IMR-90 (cell line): ENCODE results near the gene SIGLEC6. TPM values are rescaled to one million over a fixed set of nuclear protein-coding genes. Genes with fewer than 3 reads are reported as not detected.

ENCODE experiments used
- ATAC-seq: fragments of 200-7000 bp; cut with Tn5 transposase; 2 replicates; pipeline ENCODE4 v1.9.1; 2020; ENCODE audit warnings: low read depth, mild to moderate bottlenecking, moderate library complexity
- BruUV-seq: library from RNA; stranded (reverse); fragments of 400-500 nt; replicated peaks from 2 replicates; lab custom pipeline; 2021; lab: Mats Ljungman, UMichigan
- CTCF ChIA-PET: fragments of 300-600 bp; formaldehyde crosslinking; extraction: SDS; loops from one replicate; lab custom pipeline; 2021; ENCODE audit warnings: antibody characterized with exemption; lab: Yijun Ruan, JAX
- POLR2A ChIA-PET: fragments of 300-600 bp; sonication (Branson Sonifier 250); formaldehyde crosslinking; loops from one replicate; lab custom pipeline; 2022; ENCODE audit warnings: antibody characterized with exemption; ENCODE audit not compliant: unreplicated experiment; lab: Charles Lee
- DNase-seq: peaks from one replicate; pipeline ENCODE4 v3.0.0; 2013
- H2AFZ ChIP-seq: replicated peaks from 2 replicates; pipeline ENCODE3; 2013; ENCODE audit warnings: low read length, mild to moderate bottlenecking; ENCODE audit not compliant: poor library complexity
- H2AK5ac ChIP-seq: 2 replicates; pipeline ENCODE4 v1.6.1; 2013; ENCODE audit warnings: low read depth, low read length, inconsistent platforms
- H2AK9ac ChIP-seq: replicated peaks from 2 replicates; pipeline ENCODE3; 2013; ENCODE audit warnings: mild to moderate bottlenecking, low read depth, low read length, moderate library complexity; ENCODE audit not compliant: poor library complexity
- H2BK120ac ChIP-seq: 2 replicates; pipeline ENCODE4 v1.6.1; 2013; ENCODE audit warnings: low read depth, low read length, inconsistent platforms
- H2BK15ac ChIP-seq: 3 replicates; pipeline ENCODE4 v1.6.1; 2013; ENCODE audit warnings: low read depth, low read length, inconsistent platforms
- H2BK20ac ChIP-seq: 2 replicates; pipeline ENCODE4 v1.6.1; 2013; ENCODE audit warnings: low read depth, mild to moderate bottlenecking, inconsistent platforms, low read length, moderate library complexity
- H2BK5ac ChIP-seq: 2 replicates; pipeline ENCODE4 v1.6.1; 2013; ENCODE audit warnings: mild to moderate bottlenecking, low read depth, low read length, inconsistent platforms; ENCODE audit not compliant: poor library complexity, severe bottlenecking
- H3K14ac ChIP-seq: replicated peaks from 2 replicates; pipeline ENCODE4 v1.6.1; 2013; ENCODE audit warnings: low read depth, low read length, inconsistent platforms
- H3K18ac ChIP-seq: 2 replicates; pipeline ENCODE4 v1.6.1; 2013; ENCODE audit warnings: low read depth, low read length, control low read depth
- H3K23ac ChIP-seq: 2 replicates; pipeline ENCODE4 v1.6.1; 2013; ENCODE audit warnings: low read depth, low read length, inconsistent platforms
- H3K27ac ChIP-seq: 2 replicates; pipeline ENCODE4 v1.5.1; 2013; ENCODE audit warnings: mild to moderate bottlenecking, control low read depth, low read length; ENCODE audit not compliant: insufficient read depth
- H3K27me3 ChIP-seq: 2 replicates; pipeline ENCODE4 v1.6.1; 2013; ENCODE audit warnings: low read length; ENCODE audit not compliant: control insufficient read depth, insufficient read depth
- H3K36me3 ChIP-seq: 2 replicates; pipeline ENCODE4 v1.6.1; 2013; ENCODE audit warnings: low read length, mixed read lengths; ENCODE audit not compliant: control insufficient read depth, insufficient read depth
- H3K4ac ChIP-seq: 2 replicates; pipeline ENCODE4 v1.6.1; 2013; ENCODE audit warnings: low read depth, low read length, inconsistent platforms
- H3K4me1 ChIP-seq: 2 replicates; pipeline ENCODE4 v1.6.1; 2013; ENCODE audit warnings: low read length, mixed read lengths; ENCODE audit not compliant: control insufficient read depth, insufficient read depth
- H3K4me2 ChIP-seq: 2 replicates; pipeline ENCODE4 v1.6.1; 2013; ENCODE audit warnings: low read depth, mild to moderate bottlenecking, control low read depth, low read length, moderate library complexity
- H3K4me3 ChIP-seq: 2 replicates; pipeline ENCODE4 v1.5.1; 2013; ENCODE audit warnings: low read depth, mild to moderate bottlenecking, control low read depth, low read length, moderate library complexity; ENCODE audit not compliant: insufficient read depth
- H3K56ac ChIP-seq: 2 replicates; pipeline ENCODE4 v1.6.1; 2013; ENCODE audit warnings: low read length, inconsistent platforms; ENCODE audit not compliant: insufficient read depth; ENCODE audit errors: extremely low read depth
- H3K79me1 ChIP-seq, 2 experiments: 2 replicates each; pipeline ENCODE4 v1.6.1; 2013; ENCODE audit warnings: low read length in 2 of 2, inconsistent platforms in 1 of 2, low read depth in 1 of 2
- H3K9ac ChIP-seq: 2 replicates; pipeline ENCODE4 v1.6.1; 2013; ENCODE audit warnings: low read depth, low read length, control low read depth
- H3K9me1 ChIP-seq: 2 replicates; pipeline ENCODE4 v1.6.1; 2013; ENCODE audit warnings: low read length, inconsistent platforms; ENCODE audit not compliant: insufficient read depth
- H3K9me3 ChIP-seq: 2 replicates; pipeline ENCODE4 v1.6.1; 2013; ENCODE audit warnings: low read length; ENCODE audit not compliant: control insufficient read depth, insufficient read depth
- H4K20me1 ChIP-seq: 2 replicates; pipeline ENCODE4 v1.6.1; 2013; ENCODE audit warnings: low read length, inconsistent platforms; ENCODE audit not compliant: insufficient read depth
- H4K5ac ChIP-seq: 2 replicates; pipeline ENCODE4 v1.6.1; 2013; ENCODE audit warnings: mild to moderate bottlenecking, low read depth, low read length, control low read depth
- H4K8ac ChIP-seq, 2 experiments: 2 replicates each; pipeline ENCODE4 v1.6.1; 2013; ENCODE audit warnings: low read depth in 2 of 2, low read length in 2 of 2, control low read depth in 1 of 2, inconsistent platforms in 1 of 2
- H4K91ac ChIP-seq: 2 replicates; pipeline ENCODE4 v1.6.1; 2013; ENCODE audit warnings: low read depth, low read length, inconsistent platforms; ENCODE audit not compliant: insufficient read depth
- BHLHE40 ChIP-seq: fragments of 150-350 bp; IDR thresholded peaks from 2 replicates; pipeline ENCODE4 v1.6.1; 2016; ENCODE audit warnings: mild to moderate bottlenecking, low read depth, low read length
- RCOR1 ChIP-seq: IDR thresholded peaks from 2 replicates; pipeline ENCODE4 v1.6.1; 2012; ENCODE audit warnings: mild to moderate bottlenecking, low read length, improper control_type of control experiment; ENCODE audit not compliant: insufficient replicate concordance
- RFX5 ChIP-seq: IDR thresholded peaks from 2 replicates; pipeline ENCODE4 v1.8.0; 2012; ENCODE audit warnings: low read depth, mild to moderate bottlenecking, low read length, moderate library complexity
- whole genome bisulfite sequencing, 2 experiments: methylation state at CpG; one replicate each; pipeline versions ENCODE4 v1.1.5 to v1.1.7; 2013; ENCODE audit warnings: missing lambda C conversion rate in 2 of 2; ENCODE audit not compliant: insufficient read length in 1 of 2; ENCODE audit errors: extremely low coverage in 2 of 2; 5-methylcytosine and 5-hydroxymethylcytosine counted together
- dilution Hi-C: fragments of 300-500 bp; cut with HindIII; formaldehyde crosslinking; loops from one replicate; pipeline ENCODE4 v1.14.3; 2018; ENCODE audit warnings: low sequenced_read_pairs; ENCODE audit not compliant: unreplicated experiment
- in situ Hi-C: fragments of 300-500 bp; cut with MboI; formaldehyde crosslinking; loops from 3 replicates; pipeline ENCODE4 v1.14.3; 2019; ENCODE audit warnings: low sequenced_read_pairs, inconsistent platforms, mixed read lengths
- intact Hi-C: fragments of 100-400 bp; cut with micrococcal nuclease; formaldehyde crosslinking; loops from 2 replicates; pipeline ENCODE4 v1.10.0; 2022
- polyA plus RNA-seq, 3 experiments: library from polyadenylated mRNA; depleted of rRNA; stranded (reverse); fragments of >200 nt; gene quantifications; 2 replicates each; pipeline ENCODE4 v1.2.3, GENCODE V29; 2012; ENCODE audit warnings: low replicate concordance in 1 of 3
- total RNA-seq: library from RNA; depleted of rRNA; stranded (reverse); fragments of >200 nt; gene quantifications from 2 replicates; pipeline ENCODE4 v1.2.3, GENCODE V29; 2012

SIGLEC6 gene
- total and polyA plus RNA-seq, 2 of the 4 experiments (the other 2 are of a cell fraction): not detected

DNA sequence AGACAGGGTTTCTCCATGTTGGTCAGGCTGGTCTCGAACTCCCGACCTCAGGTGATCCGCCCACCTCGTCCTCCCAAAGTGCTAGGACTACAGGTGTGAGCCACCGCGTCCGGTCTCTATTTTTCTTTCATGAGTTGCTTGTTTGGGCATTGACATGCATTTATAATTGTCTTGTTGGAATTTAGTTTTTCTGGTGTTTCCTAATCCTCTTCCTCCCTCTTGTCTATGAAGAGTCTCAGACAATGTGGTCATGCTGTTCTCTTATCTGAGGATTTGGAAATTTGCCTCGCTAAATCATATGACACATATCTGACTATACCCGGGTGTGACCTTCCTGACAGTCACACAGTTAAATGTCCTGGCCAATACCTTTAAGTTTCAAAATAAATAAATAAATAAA, 60.5 kb downstream of the SIGLEC6 start:
- POLR2A ChIA-PET: no interaction called here
- WGBS, 2 experiments: no CpG with 5 or more reads among the region's 9 CpGs
- Histone ChIP-seq H3K4ac (no peak overlapping the region), H3K4me3 (no peak overlapping the region), H2BK5ac (no peak overlapping the region), H3K27me3 (no peaks in the 10 kb centered on the region), H3K9me3 (no peaks in the 10 kb centered on the region), H3K4me2 (no peak overlapping the region), H3K27ac (no peak overlapping the region), H2BK15ac (no peak overlapping the region), H3K14ac (no peak overlapping the region), H3K23ac (no peak overlapping the region), H2AK5ac (no peak overlapping the region), H4K91ac (no peak overlapping the region), H3K4me1 (no peaks in the 10 kb centered on the region), H2AFZ (no peak overlapping the region), H4K5ac (no peak overlapping the region), H3K79me1 (no peaks in the 10 kb centered on the region), H3K9ac (no peak overlapping the region), H4K8ac (no peak overlapping the region), H2AK9ac (no peak overlapping the region), H3K9me1 (no peaks in the 10 kb centered on the region), H3K36me3 (no peaks in the 10 kb centered on the region), H4K20me1 (no peaks in the 10 kb centered on the region), H2BK120ac (no peak overlapping the region), H2BK20ac (no peak overlapping the region), H3K18ac (no peak overlapping the region), H3K56ac (no peak overlapping the region)
- BruUV-seq: no TSS peak
- dilution Hi-C loops: no loop called here
- in situ Hi-C loops: loop anchor here (5.0 kb wide), 1 partner anchor 186 kb away; no protein-coding TSS in a partner anchor
- DNase-seq (no peak), ATAC-seq (no peak)
- intact Hi-C loops: no loop called here
- TF ChIP-seq RCOR1: no peak
- TF ChIP-seq RFX5: no peak
- TF ChIP-seq BHLHE40: no peak
- CTCF ChIA-PET: interaction anchor here (3.4 kb wide), 1 partner anchor 187 kb away, joined by 27 read pairs; no protein-coding TSS in a partner anchor
